GM12878 (cell line): ENCODE results near the gene IL6R. TPM values are rescaled to one million over a fixed set of nuclear protein-coding genes. Genes with fewer than 3 reads are reported as not detected.

Source experiments
- PML ChIP-seq: IDR thresholded peaks from 2 replicates; pipeline ENCODE4 v1.6.1; 2012; ENCODE audit warnings: low read length, inconsistent platforms
- polyA plus RNA-seq, 11 experiments: library from polyadenylated mRNA; depleted of rRNA in 4 of 11; unstranded in 6 of 11; stranded (reverse) in 5 of 11; fragments of >200 nt; fragmentation: Nextera tagmentation in 4 of 11; fragmentation: Illumina TruSeq in 1 of 11; extraction: Ambion mirVana in 4 of 11; extraction: Trizol in 1 of 11; gene quantifications; 1 replicate in 1 of 11; 2 replicates in 10 of 11; pipeline versions ENCODE4 v1.2.1 to v1.2.3, GENCODE V29; 2011 to 2016; ENCODE audit warnings: inconsistent platforms in 2 of 11, missing spikeins in 2 of 11, low read depth in 1 of 11
- total RNA-seq, 4 experiments: library from RNA; depleted of rRNA in 3 of 4; stranded (reverse); fragments of >200 nt in 3 of 4; fragmentation: Illumina TruSeq in 1 of 4; extraction: Trizol in 1 of 4; gene quantifications; 2 replicates each; pipeline versions ENCODE4 v1.2.1 to v1.2.3, GENCODE V29; 2013 to 2021
- TF ChIP-seq, protein P1 (sequence below): IDR thresholded peaks from 2 replicates; pipeline ENCODE4 v1.6.1; 2012; ENCODE audit warnings: improper control_type of control experiment, low read depth, low read length; ENCODE audit not compliant: insufficient replicate concordance
- TF ChIP-seq, protein P2 (sequence below): fragments of 450-650 bp; IDR thresholded peaks from 2 replicates; pipeline ENCODE4 v1.6.1; 2018; ENCODE audit warnings: borderline replicate concordance, mild to moderate bottlenecking; ENCODE audit not compliant: partially characterized antibody

IL6R gene
- total and polyA plus RNA-seq, 10 of the 15 experiments (the other 5 are each of a cell fraction or from before 2014, with no cell fraction given): 1.9 to 43.4 (median 17.5) TPM

DNA sequence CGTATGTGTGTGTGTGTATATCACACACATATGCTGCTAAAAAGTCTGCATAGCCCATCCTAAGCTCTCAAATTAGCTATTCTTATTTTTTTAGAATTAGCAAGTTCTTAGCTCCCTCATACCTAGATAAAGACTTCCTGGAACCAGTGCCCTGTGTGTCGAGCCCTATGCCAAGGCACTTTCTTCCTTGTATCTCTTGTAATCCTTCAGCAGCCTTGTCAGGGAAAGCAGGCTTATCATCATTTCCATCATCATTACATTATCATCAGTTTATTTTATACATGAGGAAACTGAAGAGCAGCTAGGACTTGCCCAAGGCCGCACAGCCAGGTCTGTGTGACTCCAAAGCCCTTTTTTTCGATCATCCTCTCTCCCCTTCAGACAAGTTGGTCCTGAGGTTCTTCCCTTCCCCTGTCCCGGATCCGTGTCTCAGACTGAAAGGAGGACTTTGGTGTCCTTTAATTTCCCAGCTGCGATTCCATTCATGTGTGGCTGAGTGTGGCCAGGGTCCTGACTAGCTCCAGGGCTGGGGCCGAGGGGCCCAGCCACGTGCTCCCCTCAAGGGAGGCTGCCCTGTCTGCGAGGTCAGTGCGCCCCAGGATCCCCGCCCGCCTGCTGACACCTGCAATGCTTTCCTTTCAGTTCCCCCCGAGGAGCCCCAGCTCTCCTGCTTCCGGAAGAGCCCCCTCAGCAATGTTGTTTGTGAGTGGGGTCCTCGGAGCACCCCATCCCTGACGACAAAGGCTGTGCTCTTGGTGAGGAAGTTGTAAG, 24.9 kb downstream of the IL6R start (continued):
- TF ChIP-seq, protein P1, sequence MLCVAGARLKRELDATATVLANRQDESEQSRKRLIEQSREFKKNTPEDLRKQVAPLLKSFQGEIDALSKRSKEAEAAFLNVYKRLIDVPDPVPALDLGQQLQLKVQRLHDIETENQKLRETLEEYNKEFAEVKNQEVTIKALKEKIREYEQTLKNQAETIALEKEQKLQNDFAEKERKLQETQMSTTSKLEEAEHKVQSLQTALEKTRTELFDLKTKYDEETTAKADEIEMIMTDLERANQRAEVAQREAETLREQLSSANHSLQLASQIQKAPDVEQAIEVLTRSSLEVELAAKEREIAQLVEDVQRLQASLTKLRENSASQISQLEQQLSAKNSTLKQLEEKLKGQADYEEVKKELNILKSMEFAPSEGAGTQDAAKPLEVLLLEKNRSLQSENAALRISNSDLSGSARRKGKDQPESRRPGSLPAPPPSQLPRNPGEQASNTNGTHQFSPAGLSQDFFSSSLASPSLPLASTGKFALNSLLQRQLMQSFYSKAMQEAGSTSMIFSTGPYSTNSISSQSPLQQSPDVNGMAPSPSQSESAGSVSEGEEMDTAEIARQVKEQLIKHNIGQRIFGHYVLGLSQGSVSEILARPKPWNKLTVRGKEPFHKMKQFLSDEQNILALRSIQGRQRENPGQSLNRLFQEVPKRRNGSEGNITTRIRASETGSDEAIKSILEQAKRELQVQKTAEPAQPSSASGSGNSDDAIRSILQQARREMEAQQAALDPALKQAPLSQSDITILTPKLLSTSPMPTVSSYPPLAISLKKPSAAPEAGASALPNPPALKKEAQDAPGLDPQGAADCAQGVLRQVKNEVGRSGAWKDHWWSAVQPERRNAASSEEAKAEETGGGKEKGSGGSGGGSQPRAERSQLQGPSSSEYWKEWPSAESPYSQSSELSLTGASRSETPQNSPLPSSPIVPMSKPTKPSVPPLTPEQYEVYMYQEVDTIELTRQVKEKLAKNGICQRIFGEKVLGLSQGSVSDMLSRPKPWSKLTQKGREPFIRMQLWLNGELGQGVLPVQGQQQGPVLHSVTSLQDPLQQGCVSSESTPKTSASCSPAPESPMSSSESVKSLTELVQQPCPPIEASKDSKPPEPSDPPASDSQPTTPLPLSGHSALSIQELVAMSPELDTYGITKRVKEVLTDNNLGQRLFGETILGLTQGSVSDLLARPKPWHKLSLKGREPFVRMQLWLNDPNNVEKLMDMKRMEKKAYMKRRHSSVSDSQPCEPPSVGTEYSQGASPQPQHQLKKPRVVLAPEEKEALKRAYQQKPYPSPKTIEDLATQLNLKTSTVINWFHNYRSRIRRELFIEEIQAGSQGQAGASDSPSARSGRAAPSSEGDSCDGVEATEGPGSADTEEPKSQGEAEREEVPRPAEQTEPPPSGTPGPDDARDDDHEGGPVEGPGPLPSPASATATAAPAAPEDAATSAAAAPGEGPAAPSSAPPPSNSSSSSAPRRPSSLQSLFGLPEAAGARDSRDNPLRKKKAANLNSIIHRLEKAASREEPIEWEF: no peak
- no peak for TF ChIP-seq PML
- TF ChIP-seq, protein P2, sequence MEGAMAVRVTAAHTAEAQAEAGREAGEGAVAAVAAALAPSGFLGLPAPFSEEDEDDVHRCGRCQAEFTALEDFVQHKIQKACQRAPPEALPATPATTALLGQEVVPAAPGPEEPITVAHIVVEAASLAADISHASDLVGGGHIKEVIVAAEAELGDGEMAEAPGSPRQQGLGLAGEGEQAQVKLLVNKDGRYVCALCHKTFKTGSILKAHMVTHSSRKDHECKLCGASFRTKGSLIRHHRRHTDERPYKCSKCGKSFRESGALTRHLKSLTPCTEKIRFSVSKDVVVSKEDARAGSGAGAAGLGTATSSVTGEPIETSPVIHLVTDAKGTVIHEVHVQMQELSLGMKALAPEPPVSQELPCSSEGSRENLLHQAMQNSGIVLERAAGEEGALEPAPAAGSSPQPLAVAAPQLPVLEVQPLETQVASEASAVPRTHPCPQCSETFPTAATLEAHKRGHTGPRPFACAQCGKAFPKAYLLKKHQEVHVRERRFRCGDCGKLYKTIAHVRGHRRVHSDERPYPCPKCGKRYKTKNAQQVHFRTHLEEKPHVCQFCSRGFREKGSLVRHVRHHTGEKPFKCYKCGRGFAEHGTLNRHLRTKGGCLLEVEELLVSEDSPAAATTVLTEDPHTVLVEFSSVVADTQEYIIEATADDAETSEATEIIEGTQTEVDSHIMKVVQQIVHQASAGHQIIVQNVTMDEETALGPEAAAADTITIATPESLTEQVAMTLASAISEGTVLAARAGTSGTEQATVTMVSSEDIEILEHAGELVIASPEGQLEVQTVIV: no peak
